HG03064 (cell line): ENCODE data around the gene EIF3B.
"Not testable (repeated sequence)": the region's sequence is repeated elsewhere in the genome, so short reads cannot be mapped to it uniquely, and the experiment has no call there.

ENCODE experiments used
- ATAC-seq: cut with Tn5 transposase; IDR thresholded peaks from one replicate; pipeline ENCODE4 v1.9.1; 2021; ENCODE audit warnings: low read depth; ENCODE audit not compliant: unreplicated experiment

The EIF3B gene

GRCh38 chr7:2354186-2354938, at the start of gene EIF3B:
Gene EIF3B, plus strand, starts transcription at chr7:2354827. Its CDS starts 95 bp downstream, at chr7:2354922.
- ATAC-seq, result peak; percentile 75

GRCh38 chr7:2305258-2305657, 49.4 kb upstream of the EIF3B start:
- ATAC-seq, result not testable (repeated sequence)

- no peak for ATAC-seq
These were observed 47.9 kb upstream of the EIF3B start for GRCh38 chr7:2306688-2307087.

GRCh38 chr7:2307690-2308107, 46.9 kb upstream of the EIF3B start:
- ATAC-seq, result peak; percentile 43

GRCh38 chr7:2309889-2310331, 44.7 kb upstream of the EIF3B start:
- no peak for ATAC-seq

- no peak for ATAC-seq
These were observed 42.2 kb upstream of the EIF3B start for GRCh38 chr7:2312267-2312929.

- ATAC-seq, result peak; percentile 18
These were observed 41.0 kb upstream of the EIF3B start for GRCh38 chr7:2313450-2314208.

- ATAC-seq, result peak; percentile 62
These were observed 40.2 kb upstream of the EIF3B start, which contains the start of gene SNX8 for GRCh38 chr7:2314209-2314955. Gene SNX8, minus strand, starts transcription at chr7:2314441. Its CDS starts 20 bp downstream, at chr7:2314421.

GRCh38 chr7:2314956-2315530, 39.6 kb upstream of the EIF3B start:
- not testable (repeated sequence) for ATAC-seq

- ATAC-seq, result no peak
These were observed 38.8 kb upstream of the EIF3B start for GRCh38 chr7:2315787-2316186.

GRCh38 chr7:2316578-2316977, 38.0 kb upstream of the EIF3B start:
- ATAC-seq, result no peak

- no peak for ATAC-seq
These were observed 36.9 kb upstream of the EIF3B start for GRCh38 chr7:2317556-2318293.

- no peak for ATAC-seq
These were observed 33.6 kb upstream of the EIF3B start for GRCh38 chr7:2321020-2321419.

- ATAC-seq, result no peak
These were observed 29.5 kb upstream of the EIF3B start for GRCh38 chr7:2325162-2325561.

- ATAC-seq, result no peak
These were observed 27.7 kb upstream of the EIF3B start for GRCh38 chr7:2326951-2327350.

GRCh38 chr7:2330493-2330892, 24.1 kb upstream of the EIF3B start:
- ATAC-seq, result no peak

GRCh38 chr7:2331707-2332106, 22.9 kb upstream of the EIF3B start:
- no peak for ATAC-seq

GRCh38 chr7:2332606-2333231, 21.9 kb upstream of the EIF3B start:
- ATAC-seq, result not testable (repeated sequence)
